GM19395 (cell line): ENCODE results near the gene NARS2.
"Not testable (repeated sequence)": the region's sequence is repeated elsewhere in the genome, so short reads cannot be mapped to it uniquely, and the experiment has no call there.

Experiments used
- ATAC-seq: cut with Tn5 transposase; IDR thresholded peaks from one replicate; pipeline ENCODE4 v1.9.1; 2021; ENCODE audit warnings: mild to moderate bottlenecking, moderate library complexity; ENCODE audit not compliant: unreplicated experiment

Gene NARS2

GRCh38 chr11:78499971-78500370 is 74.7 kb downstream of the NARS2 start:
- ATAC-seq: no peak

- no peak for ATAC-seq
These were observed 77.4 kb downstream of the NARS2 start for GRCh38 chr11:78497293-78497692.

GRCh38 chr11:78493413-78493975 is 81.2 kb downstream of the NARS2 start:
- no peak for ATAC-seq

- ATAC-seq: no peak
These were observed 81.7 kb downstream of the NARS2 start for GRCh38 chr11:78492973-78493372.

- ATAC-seq: no peak
These were observed 85.5 kb downstream of the NARS2 start for GRCh38 chr11:78489184-78489583.

- no peak for ATAC-seq
These were observed 96.1 kb downstream of the NARS2 start for GRCh38 chr11:78478536-78478935.

- no peak for ATAC-seq
These were observed 98.6 kb downstream of the NARS2 start for GRCh38 chr11:78476066-78476465.

GRCh38 chr11:78474451-78474850 is 100.2 kb downstream of the NARS2 start:
- no peak for ATAC-seq

GRCh38 chr11:78472905-78473304 is 101.8 kb downstream of the NARS2 start:
- ATAC-seq: no peak

- ATAC-seq: no peak
These were observed 102.3 kb downstream of the NARS2 start for GRCh38 chr11:78472382-78472781.

- ATAC-seq: no peak
These were observed 103.7 kb downstream of the NARS2 start for GRCh38 chr11:78470861-78471442.

GRCh38 chr11:78469896-78470295 is 104.8 kb downstream of the NARS2 start:
- ATAC-seq: no peak

- ATAC-seq: no peak
These were observed 106.7 kb downstream of the NARS2 start for GRCh38 chr11:78467931-78468330.

- ATAC-seq: no peak
These were observed 107.3 kb downstream of the NARS2 start for GRCh38 chr11:78467370-78467769.

- peak; percentile 98 for ATAC-seq
These were observed 109.3 kb downstream of the NARS2 start for GRCh38 chr11:78465169-78465942.

GRCh38 chr11:78464787-78465168 is 109.9 kb downstream of the NARS2 start:
- ATAC-seq: not testable (repeated sequence)

GRCh38 chr11:78460471-78460870 is 114.2 kb downstream of the NARS2 start:
- no peak for ATAC-seq

GRCh38 chr11:78459738-78460137 is 114.9 kb downstream of the NARS2 start:
- ATAC-seq: no peak

- no peak for ATAC-seq
These were observed 117.2 kb downstream of the NARS2 start for GRCh38 chr11:78457448-78457847.

- ATAC-seq: peak; percentile 62
These were observed 121.3 kb downstream of the NARS2 start for GRCh38 chr11:78453140-78453935.

- ATAC-seq: no peak
These were observed 123.1 kb downstream of the NARS2 start for GRCh38 chr11:78451371-78452150.
